Measurements from ENCODE around the gene PLXNB1.

DNA sequence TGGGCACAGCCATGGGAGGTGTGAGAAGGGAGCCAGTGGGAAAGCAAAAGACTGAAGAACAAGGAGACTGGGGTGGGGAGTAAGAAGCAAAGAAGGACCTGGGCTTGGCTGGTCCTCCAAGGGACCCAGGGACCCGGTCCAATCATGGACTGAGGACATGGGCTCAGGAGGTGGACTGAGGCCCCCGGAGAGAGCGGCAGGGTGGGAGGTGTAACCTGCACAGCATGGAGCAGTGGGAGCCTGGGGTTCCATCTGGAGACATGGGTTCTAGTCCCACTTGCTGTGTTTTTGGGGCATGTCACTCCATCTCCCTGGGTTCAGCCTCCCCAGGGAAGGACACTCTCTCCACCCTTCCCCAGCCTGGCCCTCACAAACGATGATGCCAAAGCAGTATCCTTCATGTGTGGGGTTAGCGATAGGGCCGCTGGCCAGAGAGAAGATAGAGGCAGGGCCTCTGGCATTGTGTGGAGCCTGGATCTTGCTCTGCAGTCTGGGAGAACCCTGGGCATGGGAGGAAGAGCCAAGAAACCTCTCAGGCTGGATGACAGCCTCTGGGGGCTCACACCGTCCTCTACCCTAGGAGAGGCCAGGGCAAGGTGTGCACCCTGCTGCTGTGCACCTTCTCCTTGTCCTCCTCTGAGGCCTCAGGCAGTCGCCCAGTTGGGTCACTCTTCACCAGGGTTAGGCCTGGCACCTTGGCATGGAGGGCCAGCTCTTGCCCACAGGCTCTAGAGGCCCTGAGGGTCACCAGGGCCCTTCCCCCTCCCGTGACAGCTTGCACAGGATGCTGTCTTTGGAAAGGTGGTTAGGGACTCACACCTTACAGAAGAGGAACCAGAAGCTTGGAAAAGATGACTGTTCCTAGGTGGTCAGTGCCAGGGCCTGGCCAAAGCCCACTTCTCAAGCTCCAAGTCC, 31.9 kb downstream of the PLXNB1 start:
- TF ChIP-seq EZH2phosphoT487 (IDR thresholded peaks at IDR 0.05; ENCODE audit: unreplicated experiment) (no peak), POLR2AphosphoS5 (IDR thresholded peaks at IDR 0.05; ENCODE audit: low read depth) (no peak), CREB1 (CRISPR knock-in tag; IDR thresholded peaks at IDR 0.05; ENCODE audit: low read depth) (no peak), JUNB (IDR thresholded peaks at IDR 0.05; ENCODE audit: unreplicated experiment) (no peak), REST (IDR thresholded peaks at IDR 0.05; ENCODE audit: unreplicated experiment) (no peak)
- TF ChIP-seq, protein P1, sequence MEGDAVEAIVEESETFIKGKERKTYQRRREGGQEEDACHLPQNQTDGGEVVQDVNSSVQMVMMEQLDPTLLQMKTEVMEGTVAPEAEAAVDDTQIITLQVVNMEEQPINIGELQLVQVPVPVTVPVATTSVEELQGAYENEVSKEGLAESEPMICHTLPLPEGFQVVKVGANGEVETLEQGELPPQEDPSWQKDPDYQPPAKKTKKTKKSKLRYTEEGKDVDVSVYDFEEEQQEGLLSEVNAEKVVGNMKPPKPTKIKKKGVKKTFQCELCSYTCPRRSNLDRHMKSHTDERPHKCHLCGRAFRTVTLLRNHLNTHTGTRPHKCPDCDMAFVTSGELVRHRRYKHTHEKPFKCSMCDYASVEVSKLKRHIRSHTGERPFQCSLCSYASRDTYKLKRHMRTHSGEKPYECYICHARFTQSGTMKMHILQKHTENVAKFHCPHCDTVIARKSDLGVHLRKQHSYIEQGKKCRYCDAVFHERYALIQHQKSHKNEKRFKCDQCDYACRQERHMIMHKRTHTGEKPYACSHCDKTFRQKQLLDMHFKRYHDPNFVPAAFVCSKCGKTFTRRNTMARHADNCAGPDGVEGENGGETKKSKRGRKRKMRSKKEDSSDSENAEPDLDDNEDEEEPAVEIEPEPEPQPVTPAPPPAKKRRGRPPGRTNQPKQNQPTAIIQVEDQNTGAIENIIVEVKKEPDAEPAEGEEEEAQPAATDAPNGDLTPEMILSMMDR (conservative IDR thresholded peaks at IDR 0.05; ENCODE audit: low read depth in 2 of 2): no peak

All from GM23338 (cell line).